GM18505 (cell line): Measurements from ENCODE around the gene TBC1D9B.

Experiments used
- ATAC-seq: cut with Tn5 transposase; IDR thresholded peaks from one replicate; pipeline ENCODE4 v1.9.1; 2021; ENCODE audit not compliant: unreplicated experiment
- POLR2A ChIP-seq: IDR thresholded peaks from 4 replicates; pipeline ENCODE4 v1.6.1; 2011; ENCODE audit warnings: borderline replicate concordance; ENCODE audit not compliant: insufficient read depth, insufficient read length; ENCODE audit errors: extremely low read depth

The TBC1D9B gene

GRCh38 chr5:179817470-179817840 is 90.2 kb downstream of the TBC1D9B start:
- ATAC-seq: no peak
- no peak for TF ChIP-seq POLR2A

GRCh38 chr5:179816796-179817469 is 90.8 kb downstream of the TBC1D9B start:
- no peak for TF ChIP-seq POLR2A
- ATAC-seq: no peak

DNA sequence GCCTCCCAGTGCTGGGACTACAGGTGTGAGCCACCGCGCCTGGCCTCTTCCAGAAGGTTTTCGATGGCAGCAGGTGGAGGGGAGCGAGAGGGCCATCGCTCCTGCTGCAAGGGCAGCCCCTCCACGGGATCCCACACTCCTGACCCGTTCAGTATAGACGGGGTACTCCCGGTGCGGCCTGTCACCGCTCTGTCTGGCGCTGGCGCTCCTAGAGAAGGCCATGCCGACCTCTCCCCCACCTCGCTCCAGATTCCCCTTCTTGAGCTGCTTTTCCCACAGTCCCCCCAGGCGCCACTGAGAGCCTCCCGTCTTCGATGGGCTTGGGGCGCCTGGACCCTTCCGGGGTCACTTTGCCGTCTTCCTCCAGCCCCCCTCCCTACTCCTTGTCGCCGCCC is 91.3 kb downstream of the TBC1D9B start:
- no peak for TF ChIP-seq POLR2A
- no peak for ATAC-seq

- no peak for ATAC-seq
- no peak for TF ChIP-seq POLR2A
Measured at GRCh38 chr5:179815491-179816249, 92.0 kb downstream of the TBC1D9B start.

- no peak for TF ChIP-seq POLR2A
- no peak for ATAC-seq
Measured at GRCh38 chr5:179814090-179814489, 93.6 kb downstream of the TBC1D9B start.

GRCh38 chr5:179812997-179813607 is 94.6 kb downstream of the TBC1D9B start:
- TF ChIP-seq POLR2A: no peak
- ATAC-seq: no peak

DNA sequence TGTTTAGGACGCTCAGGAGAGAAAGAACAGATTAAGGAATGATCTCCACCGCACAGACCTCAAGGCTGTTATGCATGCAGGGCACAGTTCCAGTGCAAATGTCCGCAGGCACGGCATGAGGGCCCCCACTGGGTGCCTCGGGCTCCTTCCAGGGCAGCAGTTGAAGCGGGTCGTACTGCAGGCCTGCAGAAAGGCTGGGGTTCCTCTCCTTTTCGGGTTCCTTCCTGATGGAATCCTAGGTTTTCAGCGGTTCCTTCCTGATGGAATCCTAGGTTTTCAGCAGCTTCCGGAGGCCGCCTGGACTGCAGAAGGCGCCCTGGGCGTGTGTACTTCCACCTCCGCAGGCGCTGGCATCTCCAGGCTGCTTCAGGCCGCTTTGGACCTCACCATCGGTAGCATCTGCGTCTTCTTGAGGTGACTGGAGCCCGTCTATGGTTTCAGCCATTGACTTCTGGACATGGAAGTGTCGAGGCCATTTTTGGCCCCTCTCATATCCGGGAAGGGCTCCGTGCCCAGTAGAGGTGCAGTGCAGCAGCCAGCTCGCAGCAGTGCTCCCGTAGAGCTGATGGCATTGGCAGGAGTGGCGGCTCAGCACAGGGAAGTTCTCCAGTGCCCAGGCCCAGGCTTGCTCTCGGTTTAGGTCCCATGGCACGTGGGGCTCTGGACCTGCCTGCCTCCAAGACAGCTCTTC is 95.4 kb downstream of the TBC1D9B start:
- no peak for TF ChIP-seq POLR2A
- ATAC-seq: no peak
